GM23248 (cell line): ENCODE measurements around the gene PMP22. TPM values are rescaled to one million over a fixed set of nuclear protein-coding genes. Genes with fewer than 3 reads are reported as not detected.

Experiments used
- DNase-seq: peaks from one replicate; pipeline ENCODE4 v3.0.0-alpha.2; 2015
- H2AFZ ChIP-seq: fragments of 200-600 bp; sonication (generic); 2 replicates; pipeline ENCODE4 v1.6.1; 2016; ENCODE audit warnings: antibody characterized with exemption
- H3F3A ChIP-seq: fragments of 200-600 bp; sonication (generic); 2 replicates; pipeline ENCODE4 v1.6.1; 2016; ENCODE audit warnings: mild to moderate bottlenecking, antibody characterized with exemption, mixed run types; ENCODE audit not compliant: insufficient read depth
- H3K27ac ChIP-seq: fragments of 200-600 bp; sonication (generic); 2 replicates; pipeline ENCODE4 v1.5.1; 2016; ENCODE audit warnings: mild to moderate bottlenecking
- H3K27me3 ChIP-seq: fragments of 200-600 bp; sonication (generic); replicated peaks from 2 replicates; pipeline ENCODE4 v1.6.1; 2016; ENCODE audit warnings: mild to moderate bottlenecking; ENCODE audit not compliant: insufficient read depth
- H3K36me3 ChIP-seq: fragments of 200-600 bp; sonication (generic); 2 replicates; pipeline ENCODE4 v1.6.1; 2016; ENCODE audit warnings: low read depth, mild to moderate bottlenecking
- H3K4me1 ChIP-seq: fragments of 200-600 bp; sonication (generic); 2 replicates; pipeline ENCODE4 v1.6.1; 2016; ENCODE audit warnings: mild to moderate bottlenecking; ENCODE audit not compliant: insufficient read depth
- H3K4me2 ChIP-seq: fragments of 200-600 bp; sonication (generic); one replicate; pipeline ENCODE4 v1.6.1; 2016; ENCODE audit warnings: mild to moderate bottlenecking; ENCODE audit not compliant: unreplicated experiment
- H3K4me3 ChIP-seq: fragments of 200-600 bp; sonication (generic); 2 replicates; pipeline ENCODE4 v1.5.1; 2016; ENCODE audit warnings: mild to moderate bottlenecking
- H3K79me2 ChIP-seq: fragments of 200-600 bp; sonication (generic); 2 replicates; pipeline ENCODE4 v1.6.1; 2016; ENCODE audit warnings: mild to moderate bottlenecking; ENCODE audit not compliant: insufficient read depth
- H3K9ac ChIP-seq: fragments of 200-600 bp; sonication (generic); 2 replicates; pipeline ENCODE4 v1.6.1; 2016; ENCODE audit warnings: mild to moderate bottlenecking
- H3K9me2 ChIP-seq: fragments of 200-600 bp; sonication (generic); 2 replicates; pipeline ENCODE4 v1.6.1; 2016; ENCODE audit warnings: mixed run types, mild to moderate bottlenecking, moderate library complexity; ENCODE audit not compliant: insufficient read depth
- H3K9me3 ChIP-seq: fragments of 200-600 bp; sonication (generic); one replicate; pipeline ENCODE4 v1.6.1; 2017; ENCODE audit warnings: low read depth
- H4K20me1 ChIP-seq: fragments of 200-600 bp; sonication (generic); 2 replicates; pipeline ENCODE4 v1.6.0; 2016; ENCODE audit not compliant: insufficient read depth
- EZH2 ChIP-seq: fragments of 200-600 bp; sonication (generic); IDR thresholded peaks from 2 replicates; pipeline ENCODE4 v1.6.1; 2018; ENCODE audit warnings: antibody characterized with exemption, mild to moderate bottlenecking; ENCODE audit not compliant: insufficient read depth, poor library complexity, severe bottlenecking
- EZH2phosphoT487 ChIP-seq: fragments of 200-600 bp; sonication (generic); IDR thresholded peaks from 2 replicates; pipeline ENCODE4 v1.6.1; 2018; ENCODE audit warnings: antibody characterized with exemption, moderate library complexity, mild to moderate bottlenecking, low read depth; ENCODE audit not compliant: insufficient read depth
- WGBS, 2 experiments: methylation state at CpG; one replicate each; pipeline ENCODE4 v1.1.6; 2015 to 2017; ENCODE audit warnings: low lambda C conversion rate in 2 of 2, low coverage in 1 of 2; ENCODE audit errors: missing lambda C conversion rate in 2 of 2; 5-methylcytosine and 5-hydroxymethylcytosine counted together
- in situ Hi-C: fragments of 300-500 bp; cut with MboI; formaldehyde crosslinking; loops from 2 replicates; pipeline ENCODE4 v1.15.0; 2020
- microRNA-seq: library from miRNA; unstranded; fragments of <30 nt; microRNA quantifications from one replicate; pipeline ENCODE4, GENCODE V29; 2016; ENCODE audit warnings: borderline number of aligned reads
- polyA plus RNA-seq: library from polyadenylated mRNA; unstranded; fragments of >200 nt; fragmentation: Nextera tagmentation; extraction: Ambion mirVana; gene quantifications from 2 replicates; pipeline ENCODE4 v1.2.1, GENCODE V29; 2016
- small RNA-seq: library from RNA; depleted of rRNA; stranded (forward); fragments of <200 nt; gene quantifications from one replicate; pipeline ENCODE3, GENCODE V24; 2014; ENCODE audit warnings: low read depth, low replicate concordance
- total RNA-seq: library from RNA; depleted of rRNA; stranded (reverse); fragments of >200 nt; shearing (Covaris generic); gene quantifications from 2 replicates; pipeline ENCODE4 v1.2.3, GENCODE V29; 2014; rRNA removed

PMP22 gene
- total and polyA plus RNA-seq, 2 experiments from 2014 or later = 67.2 to 124 TPM

- H3K4me1 ChIP-seq = peaks cover 15% of the 10 kb centered on the region
- no peaks in the 10 kb centered on the region for H3K79me2 ChIP-seq
- DNase-seq = peak; percentile 75
- no peaks in the 10 kb centered on the region for H3K36me3 ChIP-seq
- no peaks in the 10 kb centered on the region for H3K9me3 ChIP-seq
- no peaks in the 10 kb centered on the region for H3K27me3 ChIP-seq
- in situ Hi-C loops = no loop called here
- peak overlapping the region; percentile 17 for H3K4me2 ChIP-seq
- H3K9ac ChIP-seq = no peak overlapping the region
- H3K27ac ChIP-seq = no peak overlapping the region
- 0 out of 2 replicates have a peak, but pooled peaks cover 6% of the 10 kb centered on the region for H3F3A ChIP-seq
- H2AFZ ChIP-seq = peak overlapping the region; percentile 52; the same call in 1 of the 2 replicates
- 32 to 36% methylated on average over 8 of the region's 8 CpGs for WGBS, 2 experiments
- no peaks in the 10 kb centered on the region for H3K9me2 ChIP-seq
- no peak for TF ChIP-seq EZH2phosphoT487
- no peak for TF ChIP-seq EZH2
- H4K20me1 ChIP-seq = no peaks in the 10 kb centered on the region
- H3K4me3 ChIP-seq = no peak overlapping the region
Measured at GRCh38 chr17:15181333-15181732, 83.8 kb downstream of the PMP22 start.

- in situ Hi-C loops = no loop called here
- peaks cover 4% of the 10 kb centered on the region; the same call in 1 of the 2 replicates for H3K27me3 ChIP-seq
- H2AFZ ChIP-seq = no peak overlapping the region
- no peaks in the 10 kb centered on the region for H3K36me3 ChIP-seq
- H3K4me1 ChIP-seq = 0 out of 2 replicates have a peak, but pooled peaks cover 6% of the 10 kb centered on the region
- WGBS, 2 experiments = 82% methylated on average over 8 of the region's 8 CpGs
- no peaks in the 10 kb centered on the region for H4K20me1 ChIP-seq
- no peak overlapping the region for H3K27ac ChIP-seq
- no peak overlapping the region for H3K4me2 ChIP-seq
- H3K79me2 ChIP-seq = no peaks in the 10 kb centered on the region
- H3K9me2 ChIP-seq = no peaks in the 10 kb centered on the region
- H3K9me3 ChIP-seq = no peaks in the 10 kb centered on the region
- H3F3A ChIP-seq = no peaks in the 10 kb centered on the region
- H3K4me3 ChIP-seq = no peak overlapping the region
- no peak overlapping the region for H3K9ac ChIP-seq
- no peak for DNase-seq
- no peak for TF ChIP-seq EZH2
- TF ChIP-seq EZH2phosphoT487 = no peak
Measured at GRCh38 chr17:15180121-15180561, 85.0 kb downstream of the PMP22 start.

Small RNA genes lying within 50 kb of the gene (microRNA-seq; reads per million reads assigned to microRNA genes)
- gene MIR4731 = 4.1 reads per million

Small RNA genes lying within 50 kb of the gene (small RNA-seq; reads per million reads assigned to genes)
- gene MIR4731 (not detected), gene RNU6-799P (not detected)

Other genes starting within 250 kb of the PMP22 start
- gene TEKT3, start 76.3 kb upstream of the PMP22 start, total RNA-seq = not detected in 2 replicates
- not detected in 2 replicates for gene TEKT3, start 76.3 kb upstream of the PMP22 start, polyA plus RNA-seq
- 3.8 and 23.3 TPM in 2 replicates for gene CDRT4, start 202.3 kb upstream of the PMP22 start, total RNA-seq
- 3.0 and 4.1 TPM in 2 replicates for gene CDRT4, start 202.3 kb upstream of the PMP22 start, polyA plus RNA-seq